HEK293 (cell line): ENCODE measurements around the gene PLPP6.

ENCODE experiments used
- GLI4 ChIP-seq: fragments of 450-650 bp; formaldehyde crosslinking; IDR thresholded peaks from 2 replicates; pipeline ENCODE4 v1.5.1; 2016; ENCODE audit warnings: missing biosample characterization, missing genetic modification characterization
- HOXC10 ChIP-seq: sonication (generic); formaldehyde crosslinking; IDR thresholded peaks from 2 replicates; pipeline ENCODE4 v1.8.1; 2023; ENCODE audit warnings: mild to moderate bottlenecking, missing genetic modification reagents
- KLF1 ChIP-seq: fragments of 450-650 bp; formaldehyde crosslinking; IDR thresholded peaks from 2 replicates; pipeline ENCODE4 v1.5.1; 2016; ENCODE audit warnings: missing biosample characterization, missing genetic modification characterization
- SCRT2 ChIP-seq: fragments of 450-650 bp; formaldehyde crosslinking; IDR thresholded peaks from 2 replicates; pipeline ENCODE4 v1.5.1; 2016; ENCODE audit warnings: missing biosample characterization, missing genetic modification characterization
- SP3 ChIP-seq: fragments of 450-650 bp; formaldehyde crosslinking; IDR thresholded peaks from 2 replicates; pipeline ENCODE4 v1.5.1; 2016; ENCODE audit warnings: missing biosample characterization, missing genetic modification characterization
- TCF7L2 ChIP-seq: IDR thresholded peaks from 2 replicates; pipeline ENCODE4 v1.6.1; 2011; ENCODE audit warnings: low read depth, mild to moderate bottlenecking, inconsistent platforms, low read length, moderate library complexity, borderline replicate concordance
- WT1 ChIP-seq: fragments of 450-650 bp; formaldehyde crosslinking; IDR thresholded peaks from 2 replicates; pipeline ENCODE4 v1.5.1; 2016; ENCODE audit warnings: missing biosample characterization, missing genetic modification characterization
- ZBTB20 ChIP-seq: fragments of 450-650 bp; formaldehyde crosslinking; IDR thresholded peaks from 2 replicates; pipeline ENCODE4 v1.5.1; 2016; ENCODE audit warnings: missing biosample characterization, missing genetic modification characterization
- ZEB2 ChIP-seq: fragments of 450-650 bp; formaldehyde crosslinking; IDR thresholded peaks from 2 replicates; pipeline ENCODE4 v1.5.1; 2016; ENCODE audit warnings: missing biosample characterization, missing genetic modification characterization
- ZNF138 ChIP-seq: fragments of 450-650 bp; formaldehyde crosslinking; IDR thresholded peaks from 2 replicates; pipeline ENCODE4 v1.5.1; 2016; ENCODE audit warnings: missing biosample characterization, missing genetic modification characterization, borderline replicate concordance
- ZNF221 ChIP-seq: fragments of 450-650 bp; formaldehyde crosslinking; IDR thresholded peaks from 2 replicates; pipeline ENCODE4 v1.5.1; 2017; ENCODE audit warnings: missing biosample characterization, missing genetic modification characterization, borderline replicate concordance
- ZNF223 ChIP-seq: fragments of 450-650 bp; formaldehyde crosslinking; IDR thresholded peaks from 2 replicates; pipeline ENCODE4 v1.5.1; 2016; ENCODE audit warnings: missing biosample characterization, missing genetic modification characterization
- ZNF274 ChIP-seq, 2 experiments: fragments of 200-500 bp in 1 of 2; fragments of 450-650 bp in 1 of 2; sonication (Bioruptor generic) in 1 of 2; formaldehyde crosslinking in 1 of 2; IDR thresholded peaks; 2 replicates each; pipeline versions ENCODE4 v1.5.1 to v1.6.1; 2014 to 2016; ENCODE audit warnings: borderline replicate concordance in 1 of 2, inconsistent platforms in 1 of 2, low read length in 1 of 2, missing biosample characterization in 1 of 2, missing genetic modification characterization in 1 of 2
- ZNF292 ChIP-seq: fragments of 450-650 bp; formaldehyde crosslinking; IDR thresholded peaks from 2 replicates; pipeline ENCODE4 v1.5.1; 2016; ENCODE audit warnings: low read depth, missing biosample characterization, missing genetic modification characterization, borderline replicate concordance
- ZNF341 ChIP-seq: fragments of 450-650 bp; formaldehyde crosslinking; IDR thresholded peaks from 2 replicates; pipeline ENCODE4; 2016; ENCODE audit warnings: low read depth, missing biosample characterization, missing genetic modification characterization
- ZNF391 ChIP-seq: fragments of 450-650 bp; formaldehyde crosslinking; IDR thresholded peaks from 2 replicates; pipeline ENCODE4 v1.5.1; 2016; ENCODE audit warnings: low read depth, missing biosample characterization, missing genetic modification characterization, borderline replicate concordance
- ZNF394 ChIP-seq: fragments of 450-650 bp; formaldehyde crosslinking; IDR thresholded peaks from 2 replicates; pipeline ENCODE4 v1.5.1; 2016; ENCODE audit warnings: missing biosample characterization, missing genetic modification characterization, mild to moderate bottlenecking, moderate library complexity, borderline replicate concordance
- ZNF433 ChIP-seq: fragments of 450-650 bp; formaldehyde crosslinking; IDR thresholded peaks from 2 replicates; pipeline ENCODE4 v1.5.1; 2016; ENCODE audit warnings: missing biosample characterization, missing genetic modification characterization, low read depth
- ZNF48 ChIP-seq: fragments of 450-650 bp; formaldehyde crosslinking; IDR thresholded peaks from 2 replicates; pipeline ENCODE4 v1.5.1; 2016; ENCODE audit warnings: missing biosample characterization, missing genetic modification characterization
- ZNF514 ChIP-seq: fragments of 450-650 bp; formaldehyde crosslinking; IDR thresholded peaks from 2 replicates; pipeline ENCODE4 v1.5.1; 2016; ENCODE audit warnings: missing biosample characterization, missing genetic modification characterization
- ZNF521 ChIP-seq: fragments of 450-650 bp; formaldehyde crosslinking; IDR thresholded peaks from 2 replicates; pipeline ENCODE4 v1.5.1; 2017; ENCODE audit warnings: missing biosample characterization, mild to moderate bottlenecking, missing genetic modification characterization
- ZNF529 ChIP-seq: fragments of 450-650 bp; formaldehyde crosslinking; IDR thresholded peaks from 2 replicates; pipeline ENCODE4 v1.5.1; 2017; ENCODE audit warnings: missing genetic modification characterization, missing biosample characterization; ENCODE audit not compliant: insufficient replicate concordance
- ZNF558 ChIP-seq: fragments of 450-650 bp; formaldehyde crosslinking; IDR thresholded peaks from 2 replicates; pipeline ENCODE4 v1.5.1; 2016; ENCODE audit warnings: missing biosample characterization, missing genetic modification characterization
- ZNF585B ChIP-seq: fragments of 450-650 bp; formaldehyde crosslinking; IDR thresholded peaks from 2 replicates; pipeline ENCODE4 v1.5.1; 2016; ENCODE audit warnings: missing biosample characterization, missing genetic modification characterization
- ZNF626 ChIP-seq: fragments of 450-650 bp; sonication (Bioruptor Pico); formaldehyde crosslinking; IDR thresholded peaks from 2 replicates; pipeline ENCODE4 v1.5.1; 2018; ENCODE audit warnings: missing biosample characterization, missing genetic modification characterization, inconsistent platforms
- ZNF639 ChIP-seq: fragments of 450-650 bp; formaldehyde crosslinking; IDR thresholded peaks from 2 replicates; pipeline ENCODE4 v1.5.1; 2016; ENCODE audit warnings: missing biosample characterization, missing genetic modification characterization
- ZNF701 ChIP-seq: fragments of 450-650 bp; formaldehyde crosslinking; IDR thresholded peaks from 2 replicates; pipeline ENCODE4 v1.5.1; 2016; ENCODE audit warnings: missing biosample characterization, missing genetic modification characterization
- ZNF768 ChIP-seq: fragments of 450-650 bp; formaldehyde crosslinking; IDR thresholded peaks from 2 replicates; pipeline ENCODE4 v1.5.1; 2018; ENCODE audit warnings: missing biosample characterization, mild to moderate bottlenecking, missing genetic modification characterization
- ZNF830 ChIP-seq: fragments of 450-650 bp; IDR thresholded peaks from 2 replicates; pipeline ENCODE4 v1.5.0; 2018; ENCODE audit warnings: missing biosample characterization, missing genetic modification characterization, low read depth, mild to moderate bottlenecking, moderate library complexity
- ZSCAN30 ChIP-seq: fragments of 450-650 bp; IDR thresholded peaks from 2 replicates; pipeline ENCODE4 v1.5.1; 2018; ENCODE audit warnings: missing biosample characterization, mild to moderate bottlenecking, missing genetic modification characterization, moderate library complexity
- TF ChIP-seq, protein P1 (sequence below): fragments of 450-650 bp; formaldehyde crosslinking; IDR thresholded peaks from 2 replicates; pipeline ENCODE4; 2016; ENCODE audit warnings: missing biosample characterization, missing genetic modification characterization
- TF ChIP-seq, protein P2 (sequence below): fragments of 450-650 bp; formaldehyde crosslinking; IDR thresholded peaks from 2 replicates; pipeline ENCODE4 v1.5.1; 2016; ENCODE audit warnings: missing biosample characterization, missing genetic modification characterization
- TF ChIP-seq, protein P3 (sequence below): fragments of 450-650 bp; formaldehyde crosslinking; IDR thresholded peaks from 2 replicates; pipeline ENCODE4 v1.5.1; 2016; ENCODE audit warnings: missing biosample characterization, missing genetic modification characterization, low read depth

The PLPP6 gene

GRCh38 chr9:4679268-4680172 is 17.4 kb downstream of the PLPP6 start, which contains the start of gene CDC37L1 (continued):
- TF ChIP-seq ZEB2 (tag by site-specific recombination) = peak; percentile 86
- peak; percentile 56 for TF ChIP-seq ZNF341 (tag by site-specific recombination)
- TF ChIP-seq, protein P1, sequence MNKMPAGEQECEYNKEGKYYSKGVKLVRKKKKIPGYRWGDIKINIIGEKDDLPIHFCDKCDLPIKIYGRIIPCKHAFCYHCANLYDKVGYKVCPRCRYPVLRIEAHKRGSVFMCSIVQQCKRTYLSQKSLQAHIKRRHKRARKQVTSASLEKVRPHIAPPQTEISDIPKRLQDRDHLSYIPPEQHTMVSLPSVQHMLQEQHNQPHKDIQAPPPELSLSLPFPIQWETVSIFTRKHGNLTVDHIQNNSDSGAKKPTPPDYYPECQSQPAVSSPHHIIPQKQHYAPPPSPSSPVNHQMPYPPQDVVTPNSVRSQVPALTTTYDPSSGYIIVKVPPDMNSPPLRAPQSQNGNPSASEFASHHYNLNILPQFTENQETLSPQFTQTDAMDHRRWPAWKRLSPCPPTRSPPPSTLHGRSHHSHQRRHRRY (tag by site-specific recombination) = no peak
- no peak for TF ChIP-seq ZNF221 (tag by site-specific recombination)
- no peak for TF ChIP-seq ZNF639 (tag by site-specific recombination)
- no peak for TF ChIP-seq ZNF274 (IDR thresholded peaks at IDR 0.05; ENCODE audit: low read length)
- TF ChIP-seq ZNF274 (tag by site-specific recombination; IDR thresholded peaks at IDR 0.05; ENCODE audit: borderline replicate concordance) = no peak
- no peak for TF ChIP-seq ZNF830 (tag by site-specific recombination)
- TF ChIP-seq ZNF626 (tag by site-specific recombination) = no peak
- no peak for TF ChIP-seq ZNF223 (tag by site-specific recombination)
- TF ChIP-seq, protein P2, sequence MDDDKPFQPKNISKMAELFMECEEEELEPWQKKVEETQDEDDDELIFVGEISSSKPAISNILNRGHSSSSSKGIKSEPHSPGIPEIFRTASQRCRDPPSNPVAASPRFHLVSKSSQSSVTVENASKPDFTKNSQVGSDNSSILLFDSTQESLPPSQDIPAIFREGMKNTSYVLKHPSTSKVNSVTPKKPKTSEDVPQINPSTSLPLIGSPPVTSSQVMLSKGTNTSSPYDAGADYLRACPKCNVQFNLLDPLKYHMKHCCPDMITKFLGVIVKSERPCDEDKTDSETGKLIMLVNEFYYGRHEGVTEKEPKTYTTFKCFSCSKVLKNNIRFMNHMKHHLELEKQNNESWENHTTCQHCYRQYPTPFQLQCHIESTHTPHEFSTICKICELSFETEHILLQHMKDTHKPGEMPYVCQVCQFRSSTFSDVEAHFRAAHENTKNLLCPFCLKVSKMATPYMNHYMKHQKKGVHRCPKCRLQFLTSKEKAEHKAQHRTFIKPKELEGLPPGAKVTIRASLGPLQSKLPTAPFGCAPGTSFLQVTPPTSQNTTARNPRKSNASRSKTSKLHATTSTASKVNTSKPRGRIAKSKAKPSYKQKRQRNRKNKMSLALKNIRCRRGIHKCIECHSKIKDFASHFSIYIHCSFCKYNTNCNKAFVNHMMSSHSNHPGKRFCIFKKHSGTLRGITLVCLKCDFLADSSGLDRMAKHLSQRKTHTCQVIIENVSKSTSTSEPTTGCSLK (tag by site-specific recombination) = no peak
- peak; percentile 41; the same call in 1 of the 2 replicates for TF ChIP-seq ZNF391 (tag by site-specific recombination)
- no peak for TF ChIP-seq ZNF768 (tag by site-specific recombination)
- TF ChIP-seq ZNF433 (tag by site-specific recombination) = no peak
- TF ChIP-seq ZSCAN30 (tag by site-specific recombination) = peak; percentile 44; the same call in 1 of the 2 replicates
- 0 out of 2 replicates have a peak, but pooled peaks have one; percentile 54 for TF ChIP-seq HOXC10
- TF ChIP-seq, protein P3, sequence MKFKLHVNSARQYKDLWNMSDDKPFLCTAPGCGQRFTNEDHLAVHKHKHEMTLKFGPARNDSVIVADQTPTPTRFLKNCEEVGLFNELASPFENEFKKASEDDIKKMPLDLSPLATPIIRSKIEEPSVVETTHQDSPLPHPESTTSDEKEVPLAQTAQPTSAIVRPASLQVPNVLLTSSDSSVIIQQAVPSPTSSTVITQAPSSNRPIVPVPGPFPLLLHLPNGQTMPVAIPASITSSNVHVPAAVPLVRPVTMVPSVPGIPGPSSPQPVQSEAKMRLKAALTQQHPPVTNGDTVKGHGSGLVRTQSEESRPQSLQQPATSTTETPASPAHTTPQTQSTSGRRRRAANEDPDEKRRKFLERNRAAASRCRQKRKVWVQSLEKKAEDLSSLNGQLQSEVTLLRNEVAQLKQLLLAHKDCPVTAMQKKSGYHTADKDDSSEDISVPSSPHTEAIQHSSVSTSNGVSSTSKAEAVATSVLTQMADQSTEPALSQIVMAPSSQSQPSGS (tag by site-specific recombination) = no peak
- no peak for TF ChIP-seq ZNF48 (tag by site-specific recombination)
- no peak for TF ChIP-seq ZNF292
- no peak for TF ChIP-seq ZNF394 (tag by site-specific recombination)
- peak; percentile 65 for TF ChIP-seq SP3
- TF ChIP-seq ZNF585B = no peak
- no peak for TF ChIP-seq TCF7L2
- peak; percentile 74; the same call in 1 of the 2 replicates for TF ChIP-seq ZBTB20
- TF ChIP-seq ZNF138 = no peak
- no peak for TF ChIP-seq ZNF521 (tag by site-specific recombination)
- TF ChIP-seq ZNF529 = no peak
- TF ChIP-seq ZNF514 (tag by site-specific recombination) = no peak
- no peak for TF ChIP-seq ZNF701
- TF ChIP-seq WT1 (tag by site-specific recombination) = peak; percentile 47; the same call in 1 of the 2 replicates
- no peak for TF ChIP-seq KLF1 (tag by site-specific recombination)
- TF ChIP-seq SCRT2 (tag by site-specific recombination) = peak; percentile 59
- TF ChIP-seq GLI4 (tag by site-specific recombination) = no peak
- TF ChIP-seq ZNF558 (tag by site-specific recombination) = no peak
